Stimulated activated CD4-positive, alpha-beta T cell treated with anti-CD3 and anti-CD28 coated beads, Interleukin-12 subunit alpha, Interleukin-12 subunit beta, amount 100 ng/mL, for 48 hours (primary cell): Measurements from ENCODE around the gene RBCK1.
"Not testable (repeated sequence)": the region's sequence is repeated elsewhere in the genome, so short reads cannot be mapped to it uniquely, and the experiment has no call there.

Experiments used
- DNase-seq, 3 donors: peaks; one replicate each; pipeline ENCODE4 v3.0.0-alpha.2; 2020; ENCODE audit warnings: low read depth in 2 of 3, low spot score in 1 of 3

The RBCK1 gene

DNA sequence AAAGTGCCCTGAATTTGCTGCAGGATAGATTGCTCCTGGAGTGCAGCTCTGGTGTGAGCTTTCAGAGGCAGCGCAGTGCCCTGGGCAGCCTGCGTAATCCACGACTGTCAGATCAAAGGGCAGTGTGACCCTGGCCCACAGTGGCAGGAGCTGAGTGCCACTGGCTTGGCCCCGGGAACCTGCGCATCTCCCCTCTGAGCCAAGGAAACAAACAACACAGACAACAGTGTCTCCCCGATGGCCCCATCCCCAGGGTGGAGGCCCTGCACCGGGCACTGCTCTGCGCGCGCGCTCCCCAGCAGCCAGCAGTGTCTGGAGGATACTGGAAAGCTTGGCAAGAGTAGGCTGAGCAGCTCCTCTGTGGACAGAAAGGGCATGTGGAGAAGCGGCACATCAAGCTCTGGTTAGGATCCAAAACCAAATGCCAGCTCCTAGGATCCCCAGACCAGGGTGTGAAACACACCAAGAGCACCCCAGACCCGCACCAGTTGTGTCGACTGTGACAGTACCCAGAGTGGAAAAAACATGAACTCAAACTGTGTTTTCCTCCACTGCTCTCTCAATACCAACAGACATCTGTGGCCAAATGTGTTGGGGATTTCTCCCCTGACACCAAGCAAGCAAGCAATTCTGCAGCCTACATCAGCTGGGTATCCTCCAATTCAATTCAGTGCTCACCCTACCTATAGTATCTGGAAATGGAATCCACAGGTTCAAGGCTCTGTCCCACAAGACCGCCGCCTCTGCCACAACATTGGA, 26.7 kb downstream of the RBCK1 start:
- DNase-seq = no peak

DNA sequence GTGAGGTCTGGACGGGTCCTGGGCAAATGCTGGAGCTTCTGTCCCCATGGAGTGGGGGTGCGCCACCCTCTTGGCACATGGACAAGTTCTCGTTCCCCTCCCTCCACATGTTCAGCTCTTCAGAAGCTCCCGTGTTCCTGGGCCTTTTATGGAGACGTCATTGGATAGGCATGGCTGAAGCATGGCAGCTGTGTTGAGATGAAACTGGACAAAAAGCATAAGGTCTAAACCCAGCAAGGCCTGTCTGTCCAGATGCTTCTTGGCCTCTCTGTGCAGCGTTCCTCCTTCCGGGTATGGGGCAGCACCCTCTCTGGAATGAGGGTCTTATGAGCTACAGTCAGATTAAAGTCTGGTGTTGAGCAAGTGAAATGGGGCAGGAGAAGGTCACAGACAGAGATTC, 27.5 kb downstream of the RBCK1 start:
- DNase-seq = no peak

DNA sequence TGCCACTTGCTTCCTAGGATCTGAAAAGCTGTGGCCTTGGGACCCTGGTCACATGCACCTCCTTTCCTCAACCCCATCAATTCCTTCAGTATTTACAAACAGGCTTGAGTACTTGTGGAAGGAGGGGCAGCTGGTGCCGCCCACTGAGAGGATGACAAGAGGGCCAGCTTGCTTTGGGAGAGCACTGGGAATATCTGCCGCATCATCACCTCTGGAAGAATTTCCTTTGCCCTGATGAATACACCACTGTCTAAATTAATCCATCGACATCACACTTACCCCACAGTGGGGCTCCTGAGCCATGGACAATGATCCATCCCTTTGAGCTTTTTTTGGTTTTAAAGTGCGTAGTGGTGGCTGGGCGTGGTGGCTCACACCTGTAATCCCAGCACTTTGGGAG, 28.4 kb downstream of the RBCK1 start:
- no peak for DNase-seq

DNA sequence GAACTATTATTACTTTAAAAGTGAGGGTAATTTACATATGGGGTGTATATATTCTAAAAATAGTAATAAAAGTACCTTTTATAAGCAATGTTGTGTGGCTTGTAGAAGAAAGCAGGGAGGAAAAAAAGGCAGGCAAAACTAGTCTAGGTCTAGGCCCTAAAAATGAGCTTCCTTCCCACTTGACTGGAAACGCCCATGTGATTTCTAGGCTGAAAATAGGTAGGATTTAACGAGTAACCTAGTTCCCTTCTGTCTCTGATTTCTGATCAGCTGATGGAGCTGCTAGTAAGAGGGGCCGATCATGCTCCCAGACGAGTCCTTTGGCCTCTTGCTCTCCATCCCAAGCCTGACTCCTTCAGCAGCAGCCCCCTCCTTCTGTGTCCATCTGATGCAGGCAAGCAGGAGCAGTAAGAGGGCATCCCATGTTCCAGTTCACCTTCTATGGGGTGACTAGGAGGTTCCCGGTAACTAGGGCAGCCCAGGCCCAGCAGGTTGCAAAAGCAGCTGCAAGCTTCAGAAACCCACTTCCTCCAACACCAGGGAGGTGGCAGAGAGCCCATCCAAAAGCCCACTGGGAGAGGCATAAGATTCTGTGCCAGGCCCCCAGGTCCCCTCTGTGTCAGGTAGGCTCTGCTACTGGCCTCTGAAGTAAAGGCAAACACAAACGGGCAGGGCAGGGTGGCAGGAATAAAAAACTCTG, 29.8 kb downstream of the RBCK1 start:
- DNase-seq = no peak

DNA sequence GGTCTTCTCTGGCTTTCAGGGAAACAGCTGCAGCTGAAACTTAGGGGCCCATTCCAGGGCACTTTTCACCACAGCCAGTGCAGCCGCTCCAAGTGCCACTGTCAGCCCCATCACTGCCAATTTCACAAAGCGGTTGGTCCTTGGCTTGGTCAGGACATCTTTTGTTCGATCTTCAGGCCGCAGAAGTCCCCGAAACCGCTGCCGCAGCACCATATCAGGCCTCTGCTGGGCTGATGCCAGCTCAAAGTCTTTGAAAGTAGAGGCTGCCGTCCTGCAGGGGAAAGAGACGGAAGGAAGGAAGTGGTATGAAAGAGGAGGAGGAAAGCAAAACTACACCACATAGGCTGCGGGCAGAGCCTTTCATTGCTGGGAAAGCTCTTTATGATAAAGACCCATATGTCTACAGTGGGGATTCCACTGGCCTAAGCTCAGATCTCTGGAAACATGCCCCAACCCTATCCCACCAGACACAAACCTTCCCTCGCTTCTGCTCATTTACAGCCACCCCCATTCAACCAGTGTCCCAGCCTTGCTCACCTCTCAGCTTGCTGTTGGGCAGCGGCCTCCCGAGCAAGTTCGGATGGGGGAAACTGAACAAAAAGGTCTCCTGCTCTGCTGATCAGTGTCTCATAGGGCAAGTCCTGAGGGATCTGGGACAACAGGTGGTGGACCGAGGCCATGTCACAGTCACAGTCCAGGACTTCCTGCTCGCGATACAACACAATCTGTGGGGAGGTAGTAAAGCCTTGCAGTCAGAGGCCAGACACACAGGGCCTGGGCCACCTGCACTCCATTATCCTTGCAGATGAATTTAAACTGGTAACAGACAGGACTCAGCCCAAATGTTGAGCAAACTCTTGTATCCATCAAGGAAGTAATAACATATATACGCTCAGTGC, 30.7 kb downstream of the RBCK1 start:
- peak; percentile 37 to 45 (median 37) for DNase-seq

DNA sequence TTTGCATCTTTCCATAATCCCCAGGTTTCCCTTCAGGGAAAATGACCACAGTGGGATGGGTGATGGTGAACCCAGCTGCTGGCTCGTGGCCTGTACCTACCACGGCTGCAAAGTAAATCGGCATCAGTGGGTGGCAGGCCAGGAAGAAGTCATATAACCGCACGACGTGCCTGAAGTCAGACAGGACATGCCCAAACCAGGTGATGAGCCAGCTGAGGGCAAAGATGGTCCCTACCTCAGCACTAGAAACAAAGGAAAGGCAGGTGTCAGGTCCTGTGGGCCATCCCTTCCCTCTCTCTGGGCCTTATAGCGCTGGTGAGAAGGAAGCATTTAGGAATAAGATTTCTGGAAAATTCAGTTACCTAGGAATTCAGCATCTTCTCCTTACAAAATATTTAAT, 32.0 kb downstream of the RBCK1 start:
- DNase-seq = no peak

DNA sequence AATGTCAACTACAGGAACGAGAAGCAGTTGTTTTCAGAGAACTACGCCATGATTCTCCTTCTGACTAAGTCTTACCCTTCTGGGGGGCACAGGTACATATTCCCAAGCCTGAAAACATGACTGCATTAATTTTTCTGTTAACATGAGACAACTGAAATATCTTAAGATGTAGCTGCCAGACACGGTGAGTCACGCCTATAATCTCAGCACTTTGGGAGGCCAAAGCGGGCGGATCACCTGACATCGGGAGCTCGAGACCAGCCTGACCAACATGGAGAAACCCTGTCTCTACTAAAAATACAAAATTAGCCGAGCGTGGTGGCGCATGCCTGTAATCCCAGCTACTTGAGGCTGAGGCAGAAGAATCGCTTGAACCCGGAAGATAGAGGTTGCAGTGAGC, 32.5 kb downstream of the RBCK1 start:
- DNase-seq = no peak

DNA sequence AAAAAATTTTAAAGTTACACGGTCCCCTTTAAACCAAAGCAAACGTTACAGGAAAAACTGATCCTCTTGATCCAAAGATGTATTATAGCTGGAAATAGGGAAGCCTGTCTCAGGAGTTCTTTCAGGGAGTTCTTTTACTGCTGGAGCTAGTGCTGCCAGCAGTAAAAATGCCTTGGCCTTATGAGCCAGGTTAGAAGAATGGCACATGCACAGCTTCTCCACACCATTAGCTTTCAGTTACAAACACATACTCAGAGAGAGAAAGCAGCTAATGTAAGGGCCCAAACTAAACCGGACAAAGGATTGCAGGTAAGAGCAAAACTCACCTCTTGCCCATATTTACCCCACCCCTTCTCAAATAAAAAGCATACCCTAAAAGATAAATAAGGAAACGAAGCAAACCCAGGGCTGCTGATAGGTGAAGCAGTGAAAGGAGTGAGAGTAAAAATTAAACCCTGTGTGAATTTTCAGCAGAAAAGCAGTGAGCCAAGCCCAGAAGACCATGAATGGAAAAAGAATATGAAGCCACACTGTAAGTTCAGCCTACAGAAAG, 35.2 kb downstream of the RBCK1 start:
- DNase-seq = no peak

DNA sequence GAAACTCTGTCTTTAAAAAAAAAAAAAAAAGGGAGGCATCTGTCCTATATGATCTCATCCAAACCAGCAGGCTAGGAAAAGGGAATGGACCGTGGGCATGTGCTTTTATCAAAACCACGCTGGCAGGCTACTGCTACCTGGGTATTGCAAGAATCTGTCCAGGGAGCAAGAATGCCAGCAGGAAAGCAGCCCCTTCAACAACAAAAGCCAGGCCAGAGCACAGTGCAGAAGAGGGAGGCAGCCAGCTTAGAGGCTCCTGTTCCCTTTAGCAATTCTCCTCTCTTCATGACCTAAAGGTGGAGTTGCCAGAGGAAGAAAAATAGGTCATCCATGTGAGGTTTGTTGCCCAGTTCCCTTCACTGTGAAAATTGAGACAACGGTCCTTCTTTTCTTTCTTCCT, 36.0 kb downstream of the RBCK1 start:
- no peak for DNase-seq

DNA sequence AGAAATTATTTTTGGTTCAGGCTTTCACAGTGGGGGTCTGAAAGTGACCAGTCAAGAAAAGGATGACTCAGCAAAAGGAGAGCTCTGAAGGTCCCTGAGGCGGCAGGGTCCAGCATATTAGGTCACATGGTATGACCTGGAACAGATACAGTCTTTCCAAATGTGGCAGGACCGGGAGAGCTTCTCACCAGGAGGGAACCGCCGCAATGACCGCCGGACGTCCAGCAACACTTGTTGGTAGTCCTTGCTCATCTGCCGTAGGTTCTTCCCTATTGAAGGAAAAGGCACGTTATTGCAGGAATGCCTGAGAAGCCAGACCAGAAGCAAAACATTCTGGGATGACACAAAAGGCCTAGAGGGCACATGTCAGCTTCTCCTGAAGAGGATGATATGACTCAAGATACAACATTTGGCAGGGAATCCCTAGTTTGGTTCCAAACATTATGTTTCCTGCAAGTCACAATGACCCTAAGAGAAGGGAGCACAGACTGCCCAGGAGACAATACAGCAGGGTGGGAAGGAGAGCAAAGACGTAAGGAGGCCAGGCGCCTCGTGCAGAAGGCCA, 36.8 kb downstream of the RBCK1 start:
- no peak for DNase-seq

DNA sequence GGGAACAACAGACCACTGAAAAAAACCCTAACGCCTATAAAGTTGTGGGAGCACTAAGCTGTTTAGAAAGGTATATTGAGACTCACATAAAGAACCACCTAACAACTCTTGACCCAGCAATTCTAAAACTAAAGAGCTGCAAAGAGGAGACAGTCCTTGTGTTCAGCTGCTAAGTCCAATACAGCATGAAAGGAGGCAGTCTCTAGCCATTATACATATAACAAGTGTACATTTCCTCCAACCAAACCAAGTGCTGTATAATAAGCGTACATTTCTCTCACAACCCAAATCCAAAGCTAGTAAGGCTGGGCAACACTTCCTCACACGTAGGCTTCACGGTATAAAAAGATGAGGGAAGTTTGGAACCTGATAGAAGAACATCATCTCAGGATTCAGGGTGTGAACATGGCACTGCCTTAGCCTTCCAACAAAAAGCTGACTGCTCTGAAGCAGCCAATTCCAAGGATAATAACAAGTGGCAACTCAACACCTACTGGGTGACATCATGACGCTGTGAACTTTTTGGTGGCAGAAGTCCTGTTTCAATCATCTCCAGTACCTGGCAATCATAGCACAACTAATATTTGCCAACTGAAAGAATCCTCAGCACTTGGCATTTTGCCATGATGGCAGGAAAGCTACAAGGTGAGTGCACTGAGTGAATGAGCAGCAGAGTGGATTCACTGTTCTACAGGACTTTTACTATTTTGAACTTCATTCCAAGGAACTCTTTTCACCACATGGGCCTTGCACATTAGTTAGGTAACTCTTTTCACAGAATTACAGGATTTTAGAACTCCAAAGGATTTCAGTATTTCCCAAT, 37.6 kb downstream of the RBCK1 start:
- no peak for DNase-seq

DNA sequence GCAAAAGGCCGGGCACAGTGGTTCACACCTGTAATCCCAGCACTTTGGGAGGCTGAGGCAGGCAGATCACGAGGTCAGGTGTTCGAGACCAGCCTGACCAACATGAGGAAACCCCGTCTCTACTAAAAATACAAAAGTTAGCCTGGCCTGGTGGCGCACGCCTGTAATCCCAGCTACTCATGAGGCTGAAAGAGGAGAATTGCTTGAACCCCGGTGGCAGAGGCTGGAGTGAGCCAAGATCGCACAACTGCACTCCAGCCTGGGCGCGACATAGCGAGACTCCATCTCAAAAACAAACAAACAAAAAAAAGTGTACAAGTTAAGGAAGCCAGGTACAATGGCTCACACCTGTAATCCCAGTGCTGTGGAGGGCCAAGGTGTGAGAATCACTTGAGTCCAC, 43.9 kb downstream of the RBCK1 start:
- not testable (repeated sequence) for DNase-seq

DNA sequence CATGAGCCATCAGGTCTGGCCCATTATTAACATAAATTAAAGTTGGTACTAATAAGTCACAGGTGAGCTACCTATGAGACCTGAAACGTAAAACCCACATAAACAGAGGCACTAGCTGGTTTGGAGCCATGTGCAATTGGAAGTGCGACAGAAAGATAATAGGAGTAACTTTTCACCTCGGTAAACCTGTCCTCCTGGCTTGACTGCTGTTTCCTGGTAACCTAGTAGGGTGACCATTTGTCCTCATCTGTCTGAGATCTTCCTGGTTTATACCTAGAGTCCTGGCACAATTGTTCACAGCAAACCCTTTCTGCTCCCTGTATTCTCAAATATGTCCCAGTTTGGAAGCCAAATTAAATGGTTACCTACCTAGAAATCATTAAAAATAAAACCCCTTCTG, 46.9 kb downstream of the RBCK1 start:
- DNase-seq = no peak

DNA sequence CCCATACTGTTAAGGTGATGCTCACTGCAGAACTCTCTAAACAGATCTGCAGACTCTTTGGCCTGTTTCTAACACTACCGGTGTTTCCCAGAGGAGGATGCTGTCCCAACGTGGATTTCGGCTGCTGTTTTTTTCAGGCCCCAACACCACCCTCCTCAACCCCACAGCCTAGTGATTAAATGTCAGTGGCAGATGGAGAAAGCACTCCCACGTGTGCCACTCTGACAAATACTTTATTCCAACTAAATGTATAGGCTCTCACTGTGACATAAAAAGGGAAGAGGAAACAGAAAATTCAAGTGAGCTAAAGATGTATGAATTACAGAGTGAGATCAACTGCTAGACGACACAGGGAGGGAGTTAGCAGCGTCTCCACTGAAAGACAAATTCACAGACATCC, 50.7 kb downstream of the RBCK1 start:
- no peak for DNase-seq

DNA sequence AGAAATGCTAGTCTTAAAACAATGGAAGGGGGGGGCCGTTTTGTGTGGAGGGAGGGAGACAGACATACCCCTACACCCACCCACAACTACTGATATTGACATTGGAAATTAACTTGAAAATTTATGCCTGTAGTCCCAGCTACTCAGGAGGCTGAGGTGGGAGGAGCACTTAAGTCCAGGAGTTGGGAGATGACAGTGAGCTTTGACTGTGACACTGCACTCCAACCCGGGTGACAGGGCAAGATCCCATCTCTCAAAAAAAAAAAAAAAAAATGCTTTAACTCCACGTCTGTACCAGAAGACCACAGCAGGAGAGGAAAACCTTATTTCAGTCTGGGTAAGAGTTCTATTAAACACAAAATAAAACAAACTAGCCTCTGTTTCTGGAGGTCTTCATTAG, 52.1 kb downstream of the RBCK1 start:
- DNase-seq = no peak

DNA sequence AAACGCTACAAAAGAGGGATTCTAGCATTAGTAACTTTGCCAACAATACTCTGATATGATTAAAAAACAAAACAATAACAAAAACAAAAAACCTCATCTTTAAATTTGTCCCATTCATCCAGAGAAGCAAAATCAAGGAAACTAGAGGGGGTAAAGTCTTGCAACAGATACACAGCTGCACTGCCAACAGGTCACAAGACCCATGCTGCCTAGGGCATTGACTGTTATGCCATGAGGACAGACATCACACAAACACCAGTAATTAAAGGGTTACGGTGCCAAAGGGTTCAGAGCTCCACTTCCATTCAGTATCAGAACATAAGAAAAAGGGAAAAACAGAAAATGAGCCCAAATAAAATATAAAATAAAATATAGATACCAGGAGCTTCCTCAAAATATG, 52.6 kb downstream of the RBCK1 start:
- DNase-seq = no peak

DNA sequence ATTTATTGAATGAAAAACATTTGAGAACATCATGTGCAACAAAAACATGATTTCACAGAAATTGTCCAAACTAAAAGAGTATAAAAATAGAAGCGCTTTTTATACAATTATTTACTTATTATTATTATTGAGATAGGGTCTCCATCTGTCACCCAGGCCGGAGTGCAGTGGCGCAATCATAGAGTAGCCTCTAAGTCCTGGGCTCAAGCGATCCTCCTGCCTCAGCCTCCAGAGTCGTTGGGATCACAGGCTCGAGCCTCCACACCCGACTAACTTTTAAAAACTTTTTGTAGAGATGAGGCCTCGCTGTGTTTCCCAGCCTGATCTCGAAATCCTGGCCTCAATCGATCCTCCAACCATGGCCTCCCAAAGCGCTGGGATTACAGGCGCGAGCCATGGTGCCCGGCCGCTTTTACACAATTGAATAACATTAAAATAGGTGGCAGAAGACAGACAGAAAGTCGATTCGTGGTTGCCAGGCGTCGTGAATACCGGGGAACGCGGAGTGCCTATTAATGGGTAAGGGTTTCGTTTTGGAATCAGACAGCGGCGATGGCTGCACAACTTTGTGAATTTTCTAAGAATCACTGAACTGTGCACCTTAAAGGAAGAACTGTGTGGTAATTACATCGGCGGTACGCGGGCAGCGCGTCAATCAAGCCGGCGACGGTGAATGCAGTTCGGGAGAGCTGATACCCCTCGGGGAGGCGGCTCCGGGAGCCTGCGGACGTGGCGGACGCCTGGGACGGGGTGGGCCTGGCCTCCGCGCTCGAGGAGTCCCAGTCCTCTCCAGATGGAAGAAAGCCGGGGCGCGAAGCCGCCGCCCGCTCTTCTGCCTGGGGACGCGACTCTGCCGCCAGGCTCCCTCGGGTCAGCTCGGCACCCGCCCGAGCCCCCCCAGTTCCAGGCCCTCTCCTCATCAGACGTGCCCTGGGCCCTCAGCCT, 53.4 kb downstream of the RBCK1 start:
- DNase-seq = peak in 2 of 3 donors; percentile 25 to 42

DNA sequence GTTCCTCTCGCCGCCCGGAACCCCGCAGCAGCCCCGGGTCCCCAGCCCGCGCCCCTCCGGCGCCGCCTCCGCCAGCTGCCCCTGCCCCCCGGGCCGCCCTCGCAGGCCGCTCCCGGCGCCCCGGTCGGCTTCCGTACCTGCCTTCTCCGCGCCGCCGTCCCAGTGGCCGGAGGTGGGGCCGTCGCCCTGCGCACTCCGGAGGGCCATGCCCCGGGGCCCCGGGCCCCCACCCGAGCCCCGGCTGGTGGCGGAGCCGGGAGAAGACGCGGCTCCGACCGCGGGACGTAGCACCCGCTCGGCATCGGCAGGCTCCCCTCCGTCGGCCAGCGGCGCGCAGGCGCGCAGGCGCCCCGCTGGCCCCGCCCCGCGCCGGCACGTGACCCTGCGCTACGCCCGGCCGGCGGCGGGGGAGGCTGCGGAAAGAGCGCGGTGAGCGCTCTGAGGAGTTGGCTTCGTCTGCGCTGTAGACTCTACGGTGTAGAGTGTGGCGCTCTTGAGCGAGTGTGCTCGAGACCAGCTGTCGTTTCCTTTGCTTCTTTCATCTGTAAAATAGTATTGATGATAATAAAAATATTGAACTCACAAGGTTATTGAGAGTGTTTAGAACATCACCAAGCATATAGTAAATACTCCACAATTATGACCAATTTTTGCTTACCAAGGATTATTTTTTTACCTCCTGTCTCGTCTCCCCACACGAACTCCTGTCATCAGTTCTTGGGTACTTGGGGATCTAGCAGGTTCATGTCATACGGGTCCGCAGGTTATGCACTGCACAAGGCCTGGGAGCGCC, 54.3 kb downstream of the RBCK1 start, which contains the start of gene TBC1D20:
Gene TBC1D20, minus strand, starts transcription at position 335 of the 793 bp plus-strand sequence. Its CDS starts 128 bp downstream, at position 207.
- peak; percentile 68 to 80 (median 68) for DNase-seq
